NT2/D1 (cell line): ENCODE data around the gene GGCT.

Source experiments
- DNase-seq: peaks from one replicate; pipeline ENCODE4 v3.0.0-alpha.2; 2011; ENCODE audit warnings: low read depth, low spot score
- H3K27me3 ChIP-seq: 2 replicates; pipeline ENCODE4 v1.6.0; 2011; ENCODE audit warnings: mild to moderate bottlenecking; ENCODE audit not compliant: insufficient read length, insufficient read depth
- H3K36me3 ChIP-seq: 2 replicates; pipeline ENCODE4 v1.6.1; 2011; ENCODE audit warnings: mild to moderate bottlenecking, low read length, mixed read lengths; ENCODE audit not compliant: insufficient read depth, insufficient read length
- H3K4me1 ChIP-seq: 2 replicates; pipeline ENCODE4 v1.5.1; 2011; ENCODE audit not compliant: insufficient read depth, insufficient read length
- H3K4me3 ChIP-seq: 2 replicates; pipeline ENCODE4 v1.5.1; 2011; ENCODE audit warnings: low read depth; ENCODE audit not compliant: insufficient read length
- H3K9ac ChIP-seq: 2 replicates; pipeline ENCODE4 v1.6.0; 2011; ENCODE audit warnings: low read depth; ENCODE audit not compliant: insufficient read length
- H3K9me3 ChIP-seq: 2 replicates; pipeline ENCODE4 v1.5.1; 2011; ENCODE audit warnings: mild to moderate bottlenecking, low read length; ENCODE audit not compliant: insufficient read depth
- SUZ12 ChIP-seq: IDR thresholded peaks from 2 replicates; pipeline ENCODE4 v1.6.1; 2011; ENCODE audit not compliant: insufficient read length, insufficient read depth; ENCODE audit errors: extremely low read depth
- YY1 ChIP-seq: IDR thresholded peaks from 2 replicates; pipeline ENCODE4 v1.6.1; 2011; ENCODE audit not compliant: insufficient read length, insufficient read depth
- ZNF274 ChIP-seq: IDR thresholded peaks from 2 replicates; pipeline ENCODE4 v1.6.1; 2011; ENCODE audit warnings: mild to moderate bottlenecking, low read depth, low read length

The GGCT gene

GRCh38 chr7:30526163-30526562 is 21.5 kb upstream of the GGCT start:
- H3K36me3 ChIP-seq = no peaks in the 10 kb centered on the region
- H3K4me1 ChIP-seq = peaks cover 2% of the 10 kb centered on the region
- no peak for DNase-seq
- TF ChIP-seq SUZ12 = no peak
- no peak overlapping the region for H3K9ac ChIP-seq
- no peak overlapping the region for H3K4me3 ChIP-seq
- H3K27me3 ChIP-seq = no peaks in the 10 kb centered on the region
- peaks cover 13% of the 10 kb centered on the region; the same call in 1 of the 2 replicates for H3K9me3 ChIP-seq

- Histone ChIP-seq H3K27me3 (no peaks in the 10 kb centered on the region), H3K9ac (no peak overlapping the region), H3K9me3 (peaks cover 13% of the 10 kb centered on the region; the same call in 1 of the 2 replicates), H3K36me3 (no peaks in the 10 kb centered on the region), H3K4me1 (peaks cover 2% of the 10 kb centered on the region), H3K4me3 (no peak overlapping the region)
- DNase-seq = no peak
- TF ChIP-seq SUZ12 (no peak), ZNF274 (no peak), YY1 (no peak)
These were observed 20.8 kb upstream of the GGCT start for GRCh38 chr7:30525429-30525828.

GRCh38 chr7:30524545-30524944 is 19.9 kb upstream of the GGCT start:
- no peak for DNase-seq
- no peaks in the 10 kb centered on the region for H3K36me3 ChIP-seq
- peaks cover 13% of the 10 kb centered on the region; the same call in 1 of the 2 replicates for H3K9me3 ChIP-seq
- no peak overlapping the region for H3K4me3 ChIP-seq
- H3K27me3 ChIP-seq = no peaks in the 10 kb centered on the region
- no peak overlapping the region for H3K9ac ChIP-seq
- peaks cover 2% of the 10 kb centered on the region for H3K4me1 ChIP-seq
- TF ChIP-seq SUZ12 (no peak), ZNF274 (no peak), YY1 (no peak)

- Histone ChIP-seq H3K36me3 (no peaks in the 10 kb centered on the region), H3K4me3 (no peak overlapping the region), H3K27me3 (no peaks in the 10 kb centered on the region), H3K9me3 (peaks cover 13% of the 10 kb centered on the region; the same call in 1 of the 2 replicates), H3K9ac (no peak overlapping the region), H3K4me1 (peaks cover 2% of the 10 kb centered on the region)
- no peak for DNase-seq
- TF ChIP-seq YY1 (no peak), SUZ12 (no peak), ZNF274 (no peak)
These were observed 18.8 kb upstream of the GGCT start for GRCh38 chr7:30523466-30523865.

- TF ChIP-seq SUZ12 = no peak
- Histone ChIP-seq H3K9ac (no peak overlapping the region), H3K27me3 (no peaks in the 10 kb centered on the region), H3K4me1 (peaks cover 2% of the 10 kb centered on the region), H3K36me3 (no peaks in the 10 kb centered on the region), H3K4me3 (no peak overlapping the region), H3K9me3 (peaks cover 13% of the 10 kb centered on the region; the same call in 1 of the 2 replicates)
- no peak for DNase-seq
These were observed 17.5 kb upstream of the GGCT start for GRCh38 chr7:30522159-30522558.

- Histone ChIP-seq H3K4me1 (peaks cover 2% of the 10 kb centered on the region), H3K27me3 (no peaks in the 10 kb centered on the region), H3K9me3 (peaks cover 13% of the 10 kb centered on the region; the same call in 1 of the 2 replicates), H3K9ac (no peak overlapping the region), H3K36me3 (no peaks in the 10 kb centered on the region), H3K4me3 (no peak overlapping the region)
- no peak for DNase-seq
- TF ChIP-seq SUZ12 (no peak), YY1 (no peak), ZNF274 (no peak)
These were observed 16.9 kb upstream of the GGCT start for GRCh38 chr7:30521532-30521931.

- no peak overlapping the region for H3K4me3 ChIP-seq
- no peaks in the 10 kb centered on the region for H3K36me3 ChIP-seq
- H3K4me1 ChIP-seq = peaks cover 2% of the 10 kb centered on the region
- H3K27me3 ChIP-seq = no peaks in the 10 kb centered on the region
- TF ChIP-seq SUZ12 (no peak), ZNF274 (no peak), YY1 (no peak)
- H3K9me3 ChIP-seq = no peaks in the 10 kb centered on the region
- no peak for DNase-seq
- no peak overlapping the region for H3K9ac ChIP-seq
These were observed 14.5 kb upstream of the GGCT start for GRCh38 chr7:30519122-30519521.

- Histone ChIP-seq H3K36me3 (no peaks in the 10 kb centered on the region), H3K4me3 (no peak overlapping the region), H3K9ac (no peak overlapping the region), H3K9me3 (no peaks in the 10 kb centered on the region), H3K4me1 (no peaks in the 10 kb centered on the region), H3K27me3 (no peaks in the 10 kb centered on the region)
- DNase-seq = no peak
- TF ChIP-seq YY1 = no peak
- no peak for TF ChIP-seq SUZ12
- TF ChIP-seq ZNF274 = no peak
These were observed 11.1 kb upstream of the GGCT start for GRCh38 chr7:30515761-30516160.
